B cell (primary cell): ENCODE measurements around the gene FOXM1.

Experiments used
- EZH2 ChIP-seq: IDR thresholded peaks from 2 replicates; pipeline ENCODE4 v1.6.1; 2012; ENCODE audit warnings: borderline replicate concordance, low read depth, mild to moderate bottlenecking, moderate library complexity, low read length; ENCODE audit not compliant: insufficient read depth, poor library complexity, severe bottlenecking
- TF ChIP-seq, protein P1 (sequence below): fragments of 200-600 bp; IDR thresholded peaks from one replicate; pipeline ENCODE4 v1.8.0; 2022; ENCODE audit warnings: antibody characterized with exemption, mild to moderate bottlenecking

DNA sequence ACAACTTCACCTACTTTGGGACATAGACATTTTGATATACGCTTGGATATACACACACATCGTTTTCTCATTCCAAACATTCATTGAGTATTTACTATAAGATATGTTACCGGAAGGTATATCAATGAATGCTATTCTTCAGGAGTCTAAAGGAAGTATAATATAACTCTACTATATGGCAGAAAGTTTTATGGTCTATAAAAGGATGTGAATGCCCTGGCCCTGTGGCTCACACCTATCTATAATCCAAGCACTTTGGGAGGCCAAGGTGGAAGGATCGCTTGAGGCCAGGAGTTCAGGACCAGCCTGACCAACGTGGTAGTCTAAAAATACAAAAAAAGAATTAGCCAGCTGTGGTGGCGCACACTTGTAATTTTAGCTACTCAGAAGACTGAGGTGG is 47.7 kb downstream of the FOXM1 start:
- TF ChIP-seq, protein P1, sequence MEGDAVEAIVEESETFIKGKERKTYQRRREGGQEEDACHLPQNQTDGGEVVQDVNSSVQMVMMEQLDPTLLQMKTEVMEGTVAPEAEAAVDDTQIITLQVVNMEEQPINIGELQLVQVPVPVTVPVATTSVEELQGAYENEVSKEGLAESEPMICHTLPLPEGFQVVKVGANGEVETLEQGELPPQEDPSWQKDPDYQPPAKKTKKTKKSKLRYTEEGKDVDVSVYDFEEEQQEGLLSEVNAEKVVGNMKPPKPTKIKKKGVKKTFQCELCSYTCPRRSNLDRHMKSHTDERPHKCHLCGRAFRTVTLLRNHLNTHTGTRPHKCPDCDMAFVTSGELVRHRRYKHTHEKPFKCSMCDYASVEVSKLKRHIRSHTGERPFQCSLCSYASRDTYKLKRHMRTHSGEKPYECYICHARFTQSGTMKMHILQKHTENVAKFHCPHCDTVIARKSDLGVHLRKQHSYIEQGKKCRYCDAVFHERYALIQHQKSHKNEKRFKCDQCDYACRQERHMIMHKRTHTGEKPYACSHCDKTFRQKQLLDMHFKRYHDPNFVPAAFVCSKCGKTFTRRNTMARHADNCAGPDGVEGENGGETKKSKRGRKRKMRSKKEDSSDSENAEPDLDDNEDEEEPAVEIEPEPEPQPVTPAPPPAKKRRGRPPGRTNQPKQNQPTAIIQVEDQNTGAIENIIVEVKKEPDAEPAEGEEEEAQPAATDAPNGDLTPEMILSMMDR = no peak
- TF ChIP-seq EZH2 = no peak
